HepG2 (cell line): ENCODE measurements around the gene AMZ2.

Experiments used
- HHEX ChIP-seq: IDR thresholded peaks from 2 replicates; pipeline ENCODE4 v1.6.1; 2016; ENCODE audit warnings: control low read depth
- MYC ChIP-seq: sonication (generic); formaldehyde crosslinking; IDR thresholded peaks from 2 replicates; pipeline ENCODE4 v1.9.0; 2021; ENCODE audit warnings: missing genetic modification reagents, borderline replicate concordance
- PRDM15 ChIP-seq: sonication (generic); formaldehyde crosslinking; IDR thresholded peaks from 2 replicates; pipeline ENCODE4 v1.4.0; 2020; ENCODE audit warnings: missing genetic modification reagents

DNA sequence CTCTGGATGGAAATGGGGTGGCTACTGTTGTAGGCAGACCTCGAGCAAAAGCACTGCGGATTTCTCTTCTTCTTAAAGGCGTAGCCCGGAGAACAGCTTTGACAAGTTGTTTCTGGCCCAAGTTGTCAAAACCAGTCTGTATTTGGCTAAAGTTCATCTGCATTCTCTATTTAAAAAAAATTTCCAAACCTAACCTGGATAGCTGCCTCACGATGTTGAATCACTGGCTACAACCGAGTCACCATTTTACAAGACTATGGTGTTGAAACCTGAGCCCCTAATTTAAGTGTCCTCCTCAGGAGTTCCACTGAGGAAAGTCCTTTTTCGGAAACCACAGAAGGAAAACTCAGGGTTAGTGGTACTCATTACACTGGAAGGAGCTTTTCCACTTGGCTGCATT lies 41.6 kb downstream of the AMZ2 start:
- no peak for TF ChIP-seq PRDM15
- TF ChIP-seq HHEX (CRISPR knock-in tag), result no peak
- no peak for TF ChIP-seq MYC
